GM03348 (cell line): ENCODE measurements around the gene NCR2.

Experiments used
- DNase-seq: peaks from one replicate; pipeline ENCODE4 v3.0.0; 2012; ENCODE audit warnings: low spot score

The NCR2 gene

DNA sequence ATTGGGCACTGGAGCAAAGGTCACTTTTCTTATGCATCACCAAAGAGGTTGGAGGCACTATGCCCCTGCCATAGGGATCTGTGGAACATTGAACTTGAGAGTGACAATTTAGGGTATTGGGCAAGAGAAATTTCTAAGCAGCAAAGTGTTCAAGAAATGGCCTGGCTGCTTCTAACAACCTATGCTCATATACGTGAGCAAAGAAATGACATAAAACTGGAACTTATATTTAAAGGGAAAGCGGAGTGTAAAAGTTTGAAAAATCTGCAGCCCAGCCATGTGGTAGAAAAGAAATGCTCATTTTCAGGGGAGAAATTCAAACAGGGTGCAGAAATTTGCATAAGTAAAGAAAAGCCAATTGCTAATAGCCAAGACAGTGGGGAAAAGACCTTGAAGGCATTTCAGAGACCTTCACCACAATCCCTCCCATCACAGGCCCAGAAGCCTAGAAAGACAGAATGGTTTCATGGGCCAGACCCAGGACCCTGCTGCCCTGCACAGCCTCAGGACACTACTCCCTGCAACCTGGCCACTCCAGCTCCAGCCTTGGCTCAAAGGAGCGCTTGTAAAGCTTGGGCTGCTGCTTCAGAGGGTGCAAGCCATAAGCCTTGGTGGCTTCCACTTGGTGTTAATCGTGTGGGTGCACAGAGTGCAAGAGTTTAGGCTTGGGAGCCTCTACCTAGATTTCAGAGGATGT, 24.4 kb downstream of the NCR2 start:
- DNase-seq: no peak

DNA sequence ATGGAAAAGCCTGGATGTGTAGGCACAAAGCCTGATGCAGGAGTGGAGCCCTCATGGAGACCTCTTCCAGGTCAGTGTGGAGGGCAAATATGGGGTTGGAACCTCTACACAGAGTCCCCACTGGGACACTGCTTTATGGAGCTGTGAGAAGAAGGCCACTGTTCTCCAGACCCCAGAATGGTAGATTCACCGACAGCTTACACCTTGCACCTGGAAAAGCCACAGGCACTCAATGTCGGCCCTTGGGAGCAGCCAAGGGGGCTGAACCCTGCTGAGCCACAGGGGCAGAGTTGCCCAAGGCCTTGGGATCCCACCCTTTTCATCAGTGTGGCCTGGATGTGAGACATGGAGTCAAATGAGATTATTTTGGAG, 24.9 kb downstream of the NCR2 start:
- DNase-seq: no peak

DNA sequence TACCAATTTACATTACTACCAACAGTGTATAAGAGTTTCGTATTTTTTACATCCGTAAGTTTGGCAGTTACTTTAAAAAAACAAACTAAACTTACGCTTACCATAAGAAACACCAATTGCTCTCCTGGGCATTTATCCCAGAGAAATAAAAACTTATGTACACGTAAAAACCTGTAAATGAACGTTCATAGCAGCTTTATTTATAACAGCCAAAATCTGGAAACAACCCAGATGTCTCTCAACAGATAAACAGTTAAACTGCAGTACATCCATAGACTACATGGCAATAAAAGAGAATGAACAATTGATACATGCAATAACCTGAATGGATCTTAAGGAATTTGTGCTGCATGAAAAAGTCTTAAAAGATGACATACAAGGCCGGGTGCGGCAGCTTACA, 30.7 kb downstream of the NCR2 start:
- DNase-seq: no peak

DNA sequence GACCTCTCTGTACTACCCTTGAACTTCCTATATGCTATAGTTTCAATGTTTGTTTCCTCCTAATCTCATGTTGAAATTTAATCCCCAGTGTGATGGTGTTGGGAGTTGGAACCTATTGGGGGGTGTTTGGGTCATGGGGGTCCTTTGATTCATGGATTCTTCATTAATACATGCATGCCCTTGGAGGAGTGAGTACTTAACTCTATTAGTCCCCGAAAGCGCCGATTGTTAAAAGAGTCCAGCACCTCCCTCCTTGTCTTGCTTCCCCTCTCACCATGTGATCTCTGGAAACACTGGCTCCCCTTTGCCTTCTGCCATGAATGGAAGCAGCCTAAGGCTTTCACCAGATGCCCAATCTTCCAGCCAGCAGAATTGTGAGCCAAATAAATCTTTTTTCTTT, 31.7 kb downstream of the NCR2 start:
- no peak for DNase-seq

DNA sequence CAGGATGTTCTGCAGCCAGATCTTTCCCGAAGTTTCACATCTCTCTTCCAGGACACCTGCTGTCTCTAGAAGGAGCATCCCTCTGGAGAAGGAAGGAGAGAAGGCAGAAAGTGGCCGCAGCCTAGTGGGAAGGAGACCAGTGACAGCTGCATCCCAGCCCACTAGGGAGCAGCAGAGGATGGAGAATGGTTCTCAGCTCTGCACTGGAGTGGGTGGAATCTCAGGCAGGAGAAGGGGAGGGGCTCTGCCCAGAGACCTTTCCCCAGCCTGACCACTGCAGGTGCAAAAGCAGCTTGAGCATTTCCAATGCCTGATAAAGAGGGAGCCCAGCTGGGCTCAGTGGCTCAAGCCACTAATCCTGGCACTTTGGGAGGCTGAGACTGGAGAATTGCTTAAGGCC, 32.3 kb downstream of the NCR2 start:
- DNase-seq: peak; percentile 75

DNA sequence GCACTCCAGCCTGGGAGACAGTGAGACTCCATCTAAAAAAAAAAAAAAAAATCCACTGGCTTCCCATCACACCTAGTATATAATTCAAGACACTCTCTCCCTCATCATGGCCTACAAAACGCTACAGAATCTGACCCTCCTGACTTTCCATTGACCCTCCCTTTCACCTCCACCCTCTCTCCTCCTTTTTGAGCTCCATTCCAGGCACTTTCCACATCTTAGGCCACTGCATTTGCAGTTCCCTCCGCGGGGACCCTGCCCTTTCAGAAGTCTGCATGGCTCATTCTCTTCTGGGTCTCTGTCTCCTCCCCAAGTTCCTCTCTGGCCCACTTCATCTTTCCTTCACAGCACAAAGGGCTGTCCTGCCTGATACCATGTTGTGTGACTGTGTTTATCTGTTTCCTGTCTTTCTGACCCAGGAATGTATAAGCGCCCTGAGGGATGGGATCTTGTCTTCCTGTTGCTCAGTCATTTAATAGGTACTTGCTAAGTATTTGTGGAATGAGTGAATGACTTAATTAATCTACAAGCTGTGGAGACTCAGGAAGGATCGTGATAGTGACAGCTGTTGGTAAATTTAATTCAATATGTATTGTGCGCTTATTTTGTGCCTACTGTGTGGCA, 35.2 kb downstream of the NCR2 start:
- DNase-seq: no peak

DNA sequence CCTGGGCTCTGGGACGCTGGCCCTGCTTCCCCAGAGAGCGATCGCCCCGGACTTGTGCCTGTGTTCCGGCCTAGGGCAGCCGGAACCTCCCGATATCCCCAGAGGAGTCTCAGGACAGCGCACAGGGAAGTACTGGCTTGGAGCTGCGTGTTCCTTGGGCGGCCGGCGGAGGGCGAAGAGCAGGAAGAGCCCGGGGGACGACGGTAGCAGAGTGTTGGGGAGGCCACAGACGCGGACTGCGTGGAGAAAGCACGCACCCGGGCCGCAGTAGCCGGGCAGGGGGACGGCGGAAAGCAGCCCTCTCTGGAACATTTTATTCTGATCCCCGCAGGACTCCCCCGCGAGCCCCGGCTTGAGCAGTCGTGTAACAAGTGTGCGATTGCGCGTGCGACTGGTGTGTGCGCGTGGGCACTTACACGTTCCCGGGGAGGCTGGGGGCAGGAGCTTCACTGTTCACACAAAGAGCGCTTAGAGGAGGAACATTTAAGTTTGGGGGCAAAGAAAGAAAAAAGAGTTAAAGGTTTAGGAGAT, 36.1 kb downstream of the NCR2 start:
- DNase-seq: peak; percentile 68

DNA sequence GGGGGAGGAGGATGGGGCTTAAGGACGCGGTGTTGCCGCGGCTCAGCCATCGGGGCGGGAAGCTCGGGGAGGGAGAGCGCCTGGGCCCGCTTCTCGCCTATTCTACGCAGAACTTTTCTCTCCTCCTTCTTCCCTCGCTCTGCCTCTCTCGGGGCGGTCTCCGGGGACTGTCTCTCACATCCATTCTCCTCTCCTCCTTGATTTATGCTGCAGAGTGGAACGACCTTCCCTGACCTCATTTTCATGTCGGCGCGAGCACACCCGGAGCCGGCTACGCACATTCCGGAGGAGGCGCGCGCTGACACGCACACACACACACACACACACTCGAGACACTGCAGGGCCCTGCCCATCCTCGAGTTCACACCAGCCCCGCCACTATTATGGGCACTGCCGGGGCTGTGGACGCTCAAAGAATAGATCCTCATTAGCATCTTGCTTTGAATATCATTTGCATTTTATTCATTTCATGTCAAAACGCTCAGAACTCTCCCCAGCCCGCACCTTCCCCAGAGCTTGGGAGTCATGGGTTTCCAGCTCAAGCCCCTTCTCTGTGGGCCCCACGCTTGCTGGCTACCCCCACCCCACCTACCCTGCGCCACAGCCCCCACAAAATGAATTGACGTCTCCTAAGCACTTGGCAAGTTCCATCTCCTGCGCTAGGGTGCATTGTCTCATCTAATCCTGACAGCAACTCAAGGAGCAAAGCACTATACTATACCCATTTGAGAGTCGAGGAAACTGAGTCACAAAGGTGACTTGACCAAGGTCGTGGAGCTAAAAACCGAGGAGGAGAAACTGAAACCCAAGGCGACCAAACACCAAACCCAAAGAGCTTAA, 36.8 kb downstream of the NCR2 start:
- peak; percentile 39 for DNase-seq

DNA sequence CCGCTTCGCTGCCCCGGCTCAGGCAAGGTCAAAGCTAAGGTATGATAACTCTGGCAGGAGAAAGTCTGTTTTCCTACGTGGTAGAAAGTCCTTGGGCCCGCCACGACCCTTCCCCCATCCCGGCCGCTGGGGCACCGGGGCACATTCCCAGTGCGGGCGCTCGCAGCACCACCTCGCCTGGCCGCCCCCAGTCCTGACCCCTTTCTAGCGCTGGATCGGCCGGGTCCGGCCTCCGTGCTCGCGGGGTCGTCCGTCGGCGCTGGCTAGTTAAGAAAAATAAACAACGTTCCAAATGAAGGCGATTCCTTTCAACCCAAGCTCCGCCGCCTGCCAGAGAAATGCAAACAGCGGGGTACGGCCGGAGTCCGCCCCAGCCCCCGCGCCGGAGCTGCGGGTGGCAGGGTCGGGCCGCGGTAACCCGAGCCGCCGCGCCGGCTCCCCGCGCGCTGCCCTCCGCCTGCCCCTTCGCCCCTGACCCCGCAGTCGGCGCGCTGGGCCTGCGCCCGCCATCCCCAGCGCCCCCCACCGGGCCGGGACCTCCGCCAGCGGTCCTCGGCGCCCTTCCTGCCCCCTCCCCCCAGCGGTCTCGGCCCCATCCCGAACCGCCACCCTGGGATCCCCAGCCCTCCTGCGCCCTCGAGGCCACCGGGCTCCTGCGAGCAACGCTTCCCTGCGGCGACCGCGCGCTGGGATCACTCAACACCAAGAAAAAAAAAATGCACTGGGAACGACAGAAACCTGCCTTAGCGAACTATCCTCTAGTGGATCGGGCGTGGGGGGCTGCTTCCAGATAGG, 37.6 kb downstream of the NCR2 start:
- no peak for DNase-seq

DNA sequence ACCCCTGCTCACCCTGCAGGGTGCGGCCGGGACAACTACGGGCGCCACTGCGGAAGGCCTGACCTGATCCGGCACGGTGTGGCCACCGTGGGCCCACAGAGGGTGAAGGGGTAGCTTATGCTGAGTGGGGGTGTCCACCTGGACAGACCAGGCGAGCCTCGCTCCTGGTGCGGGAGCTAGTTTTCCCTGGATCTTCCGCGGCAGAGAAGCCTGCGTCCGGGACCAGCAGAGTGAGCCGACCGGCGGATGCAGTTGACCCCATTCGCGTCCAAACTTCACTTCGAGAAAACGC, 38.2 kb downstream of the NCR2 start:
- DNase-seq: no peak

DNA sequence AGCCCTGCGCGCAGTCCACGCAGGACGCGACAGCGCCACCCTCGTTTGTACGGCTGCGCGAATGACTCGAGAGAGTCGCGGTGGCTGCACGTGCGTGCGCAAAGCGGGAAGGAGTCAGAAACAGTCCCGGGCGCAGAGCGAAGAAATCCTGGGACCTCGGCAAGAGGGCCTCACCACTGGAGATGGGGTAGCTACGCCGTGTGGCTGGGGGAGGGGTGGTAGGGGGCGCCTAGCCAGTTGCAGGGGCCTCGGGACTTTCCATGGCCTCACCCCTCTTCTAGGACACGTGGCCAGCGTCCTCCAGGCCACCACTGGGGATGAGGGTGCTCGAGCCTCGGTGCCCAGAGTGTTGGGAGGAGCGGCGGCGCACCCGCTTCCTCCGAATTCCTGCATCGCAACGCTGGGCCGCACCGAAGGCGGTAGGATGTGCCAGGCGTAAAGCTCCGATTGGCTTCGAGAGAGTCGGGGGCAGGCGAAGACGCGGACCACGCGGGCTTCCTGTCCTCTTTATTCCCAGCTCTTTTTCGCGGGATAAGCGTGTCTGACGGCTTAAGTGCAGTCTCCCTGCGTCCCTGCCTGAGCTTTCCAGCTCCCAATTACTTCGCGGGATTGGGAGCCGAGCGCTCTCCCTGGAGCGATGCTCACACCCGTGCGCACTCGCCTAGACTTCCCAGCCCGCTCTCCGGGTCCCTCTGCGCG, 38.7 kb downstream of the NCR2 start:
- DNase-seq: peak; percentile 15

DNA sequence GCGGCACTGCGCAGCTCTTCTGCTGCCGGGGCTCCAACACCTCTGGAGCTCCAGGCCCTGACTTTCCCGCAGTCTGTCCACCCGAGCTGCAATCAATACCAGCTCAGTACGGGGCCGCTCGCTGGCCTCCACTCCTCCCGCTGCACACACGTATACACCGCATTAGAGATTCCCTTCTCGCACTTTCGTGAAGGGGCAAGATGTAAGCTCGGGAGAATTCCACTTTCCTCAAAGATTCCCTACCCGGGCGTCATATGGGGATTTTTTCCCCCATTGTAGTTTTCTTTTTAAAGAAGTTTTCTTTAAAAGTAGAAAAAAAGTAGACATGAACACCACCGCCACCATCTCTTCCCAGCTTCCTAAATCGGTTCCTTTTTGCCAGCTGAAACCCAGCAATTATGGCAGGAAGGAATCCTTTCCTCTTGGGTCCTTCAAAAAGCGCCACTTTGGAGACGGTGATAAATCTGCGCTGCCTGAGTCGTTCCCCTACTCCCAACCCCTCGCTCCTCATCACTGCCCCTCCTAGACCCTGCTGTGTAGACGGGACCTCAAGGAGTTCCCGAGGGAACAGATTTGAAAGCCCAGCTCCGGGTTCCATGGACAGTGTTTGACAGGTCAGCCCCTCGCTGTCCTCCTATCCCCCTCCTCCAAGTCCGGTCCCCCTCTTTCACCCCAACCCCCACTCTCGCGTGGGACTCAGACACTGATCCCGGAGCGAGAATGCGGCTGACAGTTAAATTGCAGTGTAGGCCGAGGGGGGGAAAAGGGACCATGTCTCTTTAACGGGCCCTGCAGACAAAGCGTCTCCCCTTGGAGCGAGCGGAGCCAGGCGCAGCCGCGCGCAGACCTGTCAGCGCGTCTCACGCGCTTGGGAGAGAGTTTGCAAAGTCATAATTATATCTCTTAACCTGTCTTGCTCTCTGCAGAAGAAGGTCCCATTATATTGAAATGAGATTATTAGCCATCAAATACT, 39.5 kb downstream of the NCR2 start:
- DNase-seq: no peak

DNA sequence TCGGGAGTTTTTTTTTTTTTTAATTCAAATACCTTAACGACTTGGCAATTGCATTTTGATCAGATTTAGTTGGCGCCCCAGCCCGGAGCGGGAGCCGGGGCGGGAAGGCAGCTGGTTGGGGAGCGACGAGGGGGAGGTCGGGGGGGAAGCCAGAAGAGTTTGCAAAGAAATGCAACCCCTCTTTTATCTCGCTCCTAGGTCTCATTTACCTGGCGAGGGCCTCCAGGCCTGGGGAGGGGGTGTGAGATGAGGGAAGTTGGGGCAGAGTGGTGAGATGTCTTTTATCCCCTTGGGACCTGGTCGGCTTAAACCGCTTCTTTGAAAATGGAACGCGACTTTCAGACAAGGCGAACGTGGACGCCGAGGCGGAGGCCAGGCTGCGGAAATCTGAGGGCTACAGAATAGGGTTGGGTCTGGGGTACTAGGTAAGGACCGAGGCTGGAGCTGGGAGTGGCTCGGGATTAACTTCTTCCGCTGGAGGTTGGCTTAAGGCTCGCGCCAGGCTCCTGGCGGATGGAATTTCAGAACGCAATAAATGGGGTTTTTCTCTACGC, 40.3 kb downstream of the NCR2 start:
- no peak for DNase-seq

DNA sequence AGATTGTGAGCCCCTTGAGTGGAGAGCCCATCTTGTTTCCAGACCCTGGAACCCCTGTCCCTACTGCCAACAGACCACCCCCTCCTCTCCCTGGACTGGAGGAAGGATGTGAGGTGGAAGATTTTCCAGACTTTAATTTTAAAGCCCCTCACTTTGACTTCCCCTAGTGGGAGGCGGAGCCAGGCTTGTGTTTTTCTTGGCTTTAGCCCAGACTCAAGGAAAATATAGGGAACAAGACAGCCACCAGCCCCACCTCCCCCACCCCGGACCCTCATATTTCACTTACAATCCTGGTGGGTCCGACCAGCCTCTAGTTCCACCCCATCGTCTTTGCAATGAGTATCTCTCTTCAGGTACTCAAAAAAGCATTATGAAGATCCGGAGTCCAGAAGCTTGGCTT, 40.8 kb downstream of the NCR2 start:
- no peak for DNase-seq

DNA sequence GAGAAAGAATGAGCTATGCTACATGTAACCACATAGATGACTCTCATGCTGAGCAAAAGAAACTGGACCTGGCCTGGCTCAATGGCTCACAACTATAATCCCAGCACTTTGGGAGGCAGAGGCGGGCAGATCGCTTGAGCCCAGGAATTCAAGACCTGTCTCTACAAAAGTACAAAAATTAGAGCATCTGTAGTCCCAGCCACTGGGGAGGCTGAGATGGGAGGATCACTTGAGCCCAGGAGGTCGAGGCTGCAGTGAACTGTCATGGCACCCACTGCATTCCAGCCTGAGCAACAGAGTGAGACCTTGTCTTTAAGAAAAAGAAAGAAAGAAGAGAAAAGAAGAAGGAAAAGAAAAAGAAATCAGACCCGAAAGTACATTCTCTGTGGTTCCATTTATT, 41.7 kb downstream of the NCR2 start:
- DNase-seq: no peak

DNA sequence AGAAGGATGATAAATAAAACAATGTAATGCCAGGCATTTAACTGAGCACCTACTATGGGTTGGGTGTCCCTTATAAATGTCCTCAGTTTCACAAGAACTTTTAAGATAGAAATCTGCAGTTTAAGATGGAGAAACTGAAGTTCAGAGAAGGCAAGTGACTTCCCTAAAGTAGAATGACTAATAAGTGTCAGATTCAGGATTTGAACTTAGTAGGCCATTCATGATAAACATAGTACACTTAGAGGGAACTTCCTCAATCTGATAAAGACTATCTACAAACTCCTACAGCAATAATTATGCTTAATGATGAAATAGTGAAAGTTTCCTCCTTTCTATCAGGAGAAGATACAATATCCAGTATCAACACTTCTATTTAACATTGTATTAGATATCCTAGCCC, 43.9 kb downstream of the NCR2 start:
- DNase-seq: no peak

DNA sequence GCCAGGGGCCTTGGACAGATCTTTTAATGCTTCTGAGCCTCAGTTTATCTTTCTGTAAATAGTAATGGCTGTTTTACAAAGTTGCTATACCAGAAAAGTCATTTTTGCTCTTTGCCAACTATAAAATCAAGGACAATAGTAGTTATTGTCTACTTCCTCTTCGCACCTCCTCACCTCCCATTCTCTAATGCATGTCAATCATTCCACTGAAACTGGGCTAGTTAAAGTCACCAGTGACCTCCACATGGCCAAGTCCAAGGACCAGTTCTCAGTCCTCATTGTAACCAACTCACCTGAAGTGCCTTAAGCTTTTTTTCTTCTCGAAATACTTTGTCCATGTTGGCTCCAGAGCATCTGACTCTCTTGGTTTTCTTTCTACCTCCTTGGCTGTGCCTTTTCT, 51.2 kb downstream of the NCR2 start:
- DNase-seq: no peak

DNA sequence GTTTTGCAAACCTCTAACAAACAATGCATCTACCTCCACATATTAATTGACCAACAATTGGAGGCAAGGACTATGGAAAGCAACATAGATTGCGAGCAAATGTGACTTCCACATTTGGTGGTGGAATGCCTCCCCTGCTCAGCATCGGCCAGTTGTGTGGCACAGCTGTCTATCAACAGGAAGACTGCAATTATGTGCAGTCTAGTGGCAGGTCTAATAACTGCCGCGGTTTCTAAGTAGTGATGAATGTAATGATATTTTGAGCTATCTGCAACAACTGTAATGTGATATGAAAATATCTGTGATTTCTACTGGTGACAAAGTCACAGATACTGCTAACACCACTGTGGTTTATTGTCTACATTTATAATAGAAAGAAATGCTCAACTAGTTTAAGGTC, 56.8 kb downstream of the NCR2 start:
- DNase-seq: no peak

DNA sequence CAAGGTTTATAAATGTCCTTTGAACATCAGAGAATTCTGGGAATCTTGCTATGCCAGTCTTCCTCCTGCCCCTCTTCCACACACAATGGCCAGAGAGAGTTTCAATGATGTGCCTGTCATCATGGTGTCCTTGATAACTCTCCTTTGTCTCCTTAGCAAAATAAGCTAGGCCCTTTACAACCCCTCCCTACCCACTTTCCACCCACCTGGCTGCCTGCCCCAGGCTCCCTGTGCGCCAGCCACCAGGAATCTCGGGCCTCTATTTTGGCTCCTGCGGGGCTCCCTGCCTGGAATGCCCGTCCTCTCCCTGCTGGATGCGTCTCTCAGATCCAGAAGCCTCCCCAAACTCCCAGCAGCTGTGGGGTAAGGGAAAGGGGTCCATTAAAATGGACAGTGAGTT, 60.9 kb downstream of the NCR2 start:
- no peak for DNase-seq

DNA sequence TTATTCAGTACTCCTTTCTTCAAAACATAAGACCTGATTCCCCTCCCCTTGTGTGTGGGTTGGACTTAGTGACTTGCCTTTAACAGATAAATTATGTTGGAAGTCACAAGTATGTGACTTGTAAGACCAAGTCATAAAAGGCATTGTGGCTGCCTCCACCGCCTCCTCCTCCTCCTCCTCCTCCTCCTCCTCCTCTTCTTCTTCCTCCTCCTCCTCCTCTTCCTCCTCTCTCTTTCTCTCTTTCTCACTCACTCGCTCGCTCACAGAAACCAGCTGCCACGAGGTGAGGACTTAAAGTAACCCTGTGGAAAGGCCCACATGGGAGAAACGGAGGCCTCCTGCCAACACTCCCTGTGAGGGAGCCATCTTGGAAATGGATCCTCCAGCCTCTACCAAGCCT, 64.0 kb downstream of the NCR2 start:
- no peak for DNase-seq
